Stimulated activated CD4-positive, alpha-beta T cell treated with anti-CD3 and anti-CD28 coated beads, Interleukin-15, amount 100 ng/mL, for 1 hour (primary cell): ENCODE results near the gene IGF2.
"Not testable (repeated sequence)": the region's sequence is repeated elsewhere in the genome, so short reads cannot be mapped to it uniquely, and the experiment has no call there.

Source experiments
- DNase-seq, 2 donors: peaks; one replicate each; pipeline ENCODE4 v3.0.0-alpha.2; 2020; ENCODE audit warnings: low read depth in 1 of 2, low spot score in 1 of 2

Gene IGF2

DNA sequence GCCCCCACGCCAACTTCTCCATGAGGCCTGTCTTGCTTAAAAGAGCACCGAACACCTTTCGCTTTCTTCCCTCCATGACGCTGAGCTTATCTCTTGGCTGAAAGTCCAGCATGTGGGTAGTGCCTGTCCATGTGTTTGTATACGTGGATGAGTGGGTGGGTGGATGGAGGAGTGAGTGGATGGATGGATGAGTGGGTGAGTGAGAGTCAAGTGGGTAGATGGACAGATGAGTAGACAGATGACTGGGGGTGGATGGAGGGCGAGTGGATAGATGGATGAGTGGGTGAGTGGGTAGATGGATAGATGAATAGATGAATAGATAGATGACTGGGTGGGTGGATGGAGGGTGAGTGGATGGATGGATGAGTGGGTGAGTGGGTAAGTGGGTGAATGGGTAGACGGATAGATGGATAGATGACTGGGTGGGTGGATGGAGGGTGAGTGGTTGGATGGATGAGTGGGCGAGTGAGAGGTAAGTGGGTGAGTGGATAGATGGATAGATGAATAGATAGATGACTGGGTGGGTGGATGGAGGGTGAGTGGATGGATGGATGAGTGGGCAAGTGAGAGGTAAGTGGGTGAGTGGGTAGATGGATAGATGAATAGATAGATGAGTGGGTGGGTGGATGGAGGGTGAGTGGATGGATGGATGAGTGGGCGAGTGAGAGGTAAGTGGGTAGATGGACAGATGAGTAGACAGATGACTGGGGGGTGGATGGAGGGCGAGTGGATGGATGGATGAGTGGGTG lies 14.3 kb downstream of the IGF2 start:
- not testable (repeated sequence) for DNase-seq

DNA sequence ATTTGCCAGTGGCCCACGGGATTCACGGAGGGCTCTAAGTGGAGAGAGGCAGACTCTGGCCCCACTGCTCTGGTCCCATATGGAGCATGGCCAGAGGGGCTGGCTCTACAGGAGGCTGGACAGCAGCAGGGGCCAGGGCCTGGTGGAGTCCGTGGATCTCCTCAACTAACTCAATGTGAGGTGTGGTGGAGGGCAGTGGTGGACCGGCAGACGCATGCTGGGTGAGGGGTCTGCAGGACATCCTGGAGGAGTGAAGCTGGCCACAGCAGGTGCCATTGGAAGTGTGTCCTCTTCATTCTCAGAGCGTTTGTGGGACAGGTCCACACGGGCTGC lies 15.6 kb downstream of the IGF2 start:
- no peak for DNase-seq

DNA sequence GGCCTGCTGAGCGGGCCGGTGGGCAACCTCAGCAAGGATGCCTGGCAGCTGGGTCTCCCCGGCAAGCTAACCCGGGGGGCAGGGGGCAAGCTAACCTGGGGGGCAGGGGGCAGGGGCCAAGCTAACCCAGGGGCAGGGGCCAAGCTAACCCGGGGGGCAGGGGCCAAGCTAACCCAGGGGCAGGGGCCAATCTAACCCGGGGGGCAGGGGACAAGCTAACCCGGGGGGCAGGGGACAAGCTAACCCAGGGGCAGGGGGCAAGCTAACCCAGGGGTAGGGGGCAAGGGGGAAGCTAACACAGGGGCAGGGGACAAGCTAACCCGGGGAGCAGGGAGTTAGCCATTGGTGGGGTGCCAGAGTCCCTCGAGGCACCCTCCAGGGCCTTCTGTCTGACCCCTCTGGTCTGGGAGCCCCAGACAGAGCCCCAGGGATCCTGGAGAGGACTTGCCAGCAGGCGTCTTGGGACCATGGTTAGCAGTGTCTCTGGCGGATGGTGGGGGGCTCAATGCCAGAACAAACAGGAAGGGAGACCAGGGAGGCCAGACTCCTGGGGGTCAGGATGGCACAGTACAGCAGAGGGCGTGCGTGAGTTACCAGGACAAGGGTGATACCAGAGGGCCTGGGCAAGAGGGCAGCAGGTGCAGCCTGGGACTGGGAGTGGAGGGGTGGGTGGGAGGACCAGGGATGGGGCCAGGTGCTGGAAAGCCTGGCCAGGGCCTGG lies 16.1 kb downstream of the IGF2 start:
- DNase-seq: no peak

DNA sequence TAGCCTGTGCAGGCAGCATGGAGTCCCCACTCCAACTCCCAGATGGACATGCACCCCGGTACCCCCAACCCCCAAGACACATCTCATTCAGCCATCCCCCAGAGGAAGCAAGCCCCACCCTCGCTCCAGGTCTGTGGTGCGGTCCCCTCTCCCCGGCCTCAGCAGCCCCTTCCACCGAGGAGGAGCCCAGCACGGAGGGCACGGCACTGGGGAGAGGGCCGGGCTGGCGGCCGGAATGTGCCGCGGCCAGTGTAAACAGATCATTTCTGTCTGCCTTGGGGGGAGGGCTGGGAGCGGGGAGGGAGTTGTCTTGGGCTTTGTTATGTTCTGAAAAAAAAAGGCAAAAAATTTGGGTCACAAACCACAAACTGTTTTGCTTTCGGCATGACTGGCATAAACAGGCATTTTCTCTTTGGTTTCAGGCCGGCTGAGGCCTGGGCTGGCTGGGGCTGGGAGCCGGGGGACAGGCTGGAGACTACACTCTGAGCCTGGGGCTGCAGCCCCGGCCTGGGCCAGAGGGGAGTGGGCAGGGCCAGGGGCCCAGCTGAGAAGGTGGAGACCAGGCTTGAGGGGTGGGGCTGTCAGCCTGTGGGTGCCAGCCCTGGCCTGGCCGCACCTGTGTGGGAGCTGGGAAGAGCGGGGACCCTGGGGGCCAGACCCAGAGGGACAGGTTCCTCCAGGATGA lies 16.8 kb downstream of the IGF2 start:
- no peak for DNase-seq

DNA sequence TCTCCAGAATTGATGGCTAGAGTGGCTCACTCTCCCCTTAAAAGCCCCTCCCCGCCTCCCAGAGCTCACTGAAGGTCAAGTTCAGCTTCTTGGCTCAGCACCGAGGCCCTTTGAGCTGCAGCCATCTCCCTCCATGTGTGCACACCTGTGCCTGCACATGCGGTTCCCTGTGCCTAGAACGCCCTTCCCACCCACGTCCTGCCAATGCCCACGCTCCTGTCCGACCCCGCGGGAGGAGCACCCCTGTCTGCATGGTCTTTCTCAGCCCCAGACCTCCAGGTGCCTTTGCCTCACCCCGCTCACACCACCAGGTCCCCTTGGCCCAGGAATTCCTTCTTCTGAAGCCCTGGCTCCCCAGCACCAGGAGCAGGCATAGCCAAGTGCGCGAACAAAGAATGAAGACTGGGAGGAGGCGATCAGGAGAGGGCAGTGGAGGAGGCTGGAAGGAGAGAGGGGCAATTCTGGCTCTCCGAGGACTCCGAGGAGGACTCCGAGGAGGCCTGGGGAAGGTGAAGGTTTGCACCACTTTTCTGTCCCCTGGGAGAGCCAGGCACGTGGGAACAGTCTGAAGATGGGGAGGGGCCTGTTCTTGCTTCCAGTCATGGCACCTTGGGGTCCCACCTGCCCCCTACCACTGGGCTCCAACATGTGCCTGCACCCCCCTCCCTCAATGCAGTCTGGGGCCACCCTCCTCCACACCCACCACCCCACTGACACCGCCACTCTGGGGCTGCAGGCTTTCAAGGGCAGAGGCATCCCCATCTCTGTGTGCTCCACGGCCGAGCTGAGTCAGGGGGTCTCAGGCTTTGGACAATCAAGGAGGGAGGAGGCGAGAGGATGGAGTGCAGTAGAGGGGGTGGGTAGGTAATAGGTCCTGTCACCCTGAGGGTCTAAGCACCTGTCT lies 17.7 kb downstream of the IGF2 start:
- no peak for DNase-seq

DNA sequence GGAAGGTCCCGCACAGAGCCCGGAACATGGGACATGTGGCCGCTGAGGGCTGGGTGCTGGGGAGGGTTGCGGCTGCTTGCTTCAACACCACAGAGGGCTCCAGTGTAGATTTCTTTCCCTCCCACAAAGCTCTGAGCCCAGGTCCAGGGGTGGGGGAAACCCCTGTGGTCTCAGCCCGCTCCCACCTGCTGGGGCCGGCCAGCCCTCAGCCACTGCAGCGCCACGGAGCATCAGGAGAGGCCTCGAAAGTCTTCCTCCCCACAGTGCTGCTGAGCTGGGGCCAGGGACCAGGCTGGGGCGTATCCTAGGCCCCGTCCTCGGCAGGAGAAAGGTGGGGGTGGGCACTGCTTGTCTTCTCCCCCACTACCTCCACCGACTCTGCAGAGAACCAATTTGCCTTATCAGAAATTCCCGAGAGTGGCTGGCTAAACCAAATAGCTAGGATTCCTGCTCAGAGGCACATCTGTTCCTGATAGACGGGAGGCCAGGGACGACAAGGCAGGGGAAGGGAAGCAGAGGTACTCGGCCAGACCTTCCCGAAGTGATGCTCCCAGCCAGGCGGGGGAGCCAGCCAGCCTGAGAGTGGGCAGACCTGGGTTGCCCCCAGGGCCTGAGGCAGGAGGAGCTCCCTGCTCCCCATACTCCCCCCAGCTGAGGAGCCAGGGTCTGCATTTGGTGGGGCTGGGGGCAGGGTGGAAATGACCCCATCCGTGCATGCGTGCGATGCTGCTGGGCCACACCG lies 18.7 kb downstream of the IGF2 start:
- no peak for DNase-seq

DNA sequence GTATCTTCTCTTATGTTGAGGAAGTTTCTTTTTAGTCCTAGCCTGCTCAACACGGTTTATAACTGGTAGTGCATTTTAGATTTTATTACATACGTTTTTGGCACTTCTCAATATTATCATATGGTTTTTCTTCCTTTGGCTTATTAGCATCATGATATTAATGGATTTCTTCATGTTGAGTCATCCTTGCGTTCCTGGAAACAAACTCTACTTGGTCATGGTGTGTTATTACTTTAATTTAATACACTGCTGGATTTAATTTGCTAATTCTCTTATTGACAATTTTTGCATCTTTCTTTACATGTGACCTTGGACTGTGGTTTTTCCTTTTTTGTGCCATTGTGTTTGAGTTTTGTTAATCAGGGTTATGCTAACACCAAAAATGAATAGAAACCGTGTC lies 20.5 kb downstream of the IGF2 start:
- DNase-seq: no peak

DNA sequence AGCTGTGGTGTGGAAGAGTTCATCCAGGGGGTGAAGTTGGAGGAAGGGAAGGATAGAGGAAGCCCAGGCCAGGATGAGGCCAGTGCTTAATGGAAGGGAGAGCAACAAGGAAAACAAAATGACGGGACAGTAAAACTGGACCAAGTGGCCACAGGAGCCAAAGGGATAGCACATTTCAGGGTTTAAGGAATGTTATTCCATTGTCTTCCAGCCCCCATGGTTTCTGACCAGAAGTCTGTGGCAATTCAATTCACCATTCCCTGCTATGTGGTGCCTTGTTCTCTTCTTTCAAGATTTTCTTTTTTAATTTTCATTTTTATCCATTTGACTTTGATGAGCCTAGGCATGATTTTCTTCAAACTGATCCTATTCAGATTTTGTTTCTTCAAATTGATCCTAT lies 22.5 kb downstream of the IGF2 start:
- no peak for DNase-seq

DNA sequence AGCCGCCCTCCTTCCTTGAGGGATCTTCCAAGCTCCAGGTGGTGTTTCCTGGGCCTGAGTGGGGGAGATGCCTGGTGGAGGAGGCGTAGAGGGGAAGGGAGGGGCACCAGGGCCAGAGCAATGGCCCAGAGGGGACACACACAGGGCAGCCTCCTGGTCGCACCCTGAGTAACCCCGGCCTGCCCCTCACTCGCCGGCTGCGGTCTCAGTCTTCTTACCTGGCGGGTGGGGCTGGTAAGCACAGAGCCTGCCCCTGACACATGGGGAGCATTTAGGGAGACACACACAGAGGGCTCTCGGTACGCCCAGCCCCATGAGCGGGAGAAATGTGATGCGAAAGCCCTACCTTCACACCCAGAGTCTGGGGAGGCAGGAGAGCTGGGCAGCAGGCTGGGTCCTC lies 23.9 kb downstream of the IGF2 start:
- DNase-seq: no peak

DNA sequence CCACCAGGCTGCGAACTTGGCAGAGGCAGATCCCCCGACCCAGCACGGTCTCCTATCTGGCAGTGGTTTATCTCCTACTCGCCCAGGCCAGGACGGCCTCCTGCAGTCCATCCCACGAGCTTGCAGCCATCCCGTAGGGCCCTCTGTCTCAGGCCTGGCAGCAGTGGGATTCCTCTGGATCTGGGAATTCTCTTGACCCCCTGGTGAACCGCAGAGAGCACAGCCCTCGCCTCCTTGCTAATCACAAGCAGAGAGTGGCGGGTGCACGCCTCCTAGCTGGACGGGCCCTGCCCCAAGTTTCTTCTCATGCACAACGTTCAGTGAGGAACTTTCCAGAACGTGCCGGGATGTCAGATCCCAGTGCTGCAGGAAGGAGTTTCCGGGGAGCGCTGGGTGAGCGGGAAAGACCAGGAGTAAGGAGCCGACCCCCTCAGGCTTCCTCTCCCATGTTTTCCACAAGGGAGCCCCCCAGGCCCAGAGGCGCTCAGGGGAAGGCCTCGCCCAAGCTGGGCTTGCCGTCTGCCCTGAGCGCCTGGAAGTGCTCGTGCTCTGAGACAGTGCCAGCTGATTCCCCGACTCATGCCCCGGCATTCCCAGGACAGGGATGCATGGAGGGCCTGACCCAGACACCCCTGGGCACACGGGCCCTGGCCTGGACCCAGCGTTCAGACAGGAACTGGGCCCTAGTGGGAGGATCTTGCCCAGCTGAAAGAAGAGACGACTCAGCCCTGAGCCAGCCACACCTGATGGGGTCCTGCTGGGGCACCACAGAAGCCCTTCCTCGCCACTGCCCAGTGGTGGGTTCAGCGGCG lies 24.6 kb downstream of the IGF2 start:
- DNase-seq: no peak

DNA sequence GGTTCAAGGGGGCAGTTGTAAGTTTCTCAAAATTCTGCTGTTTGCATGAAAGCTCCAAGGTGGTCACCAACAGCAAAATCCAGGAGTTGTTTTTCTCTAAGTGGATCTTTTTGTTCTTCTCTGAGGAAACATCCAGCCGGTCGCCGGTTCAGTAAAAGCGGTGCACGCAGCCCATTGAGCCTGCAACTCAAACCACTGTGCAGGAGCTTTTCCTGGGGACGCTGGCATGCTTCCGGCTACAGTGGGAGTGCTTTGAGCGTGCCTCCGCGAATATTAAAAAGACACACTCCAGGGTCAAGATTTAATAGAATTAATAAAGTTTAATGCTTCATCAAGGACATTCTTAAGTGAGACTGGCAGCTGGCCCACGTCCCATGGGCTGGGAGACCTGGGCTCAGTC lies 25.4 kb downstream of the IGF2 start:
- no peak for DNase-seq

DNA sequence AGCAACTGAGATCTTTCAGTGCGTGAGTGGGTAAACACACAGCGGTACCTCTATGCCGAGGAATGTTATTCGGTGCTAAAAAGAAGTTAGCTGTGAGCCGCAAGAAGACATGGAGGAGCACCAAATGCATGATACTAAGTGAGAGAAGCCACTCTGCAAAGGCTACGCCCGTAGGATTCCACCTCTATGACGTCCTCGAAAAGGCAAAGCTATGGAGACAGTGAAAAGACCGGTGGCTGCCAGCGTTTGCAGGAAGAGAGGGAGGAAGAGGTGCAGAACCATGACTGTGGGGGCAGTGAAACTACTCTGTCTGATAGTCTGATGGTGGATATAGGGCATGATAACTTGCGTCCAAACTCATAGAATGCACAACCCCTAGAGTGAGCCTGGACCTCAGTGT lies 28.7 kb downstream of the IGF2 start:
- DNase-seq: no peak

DNA sequence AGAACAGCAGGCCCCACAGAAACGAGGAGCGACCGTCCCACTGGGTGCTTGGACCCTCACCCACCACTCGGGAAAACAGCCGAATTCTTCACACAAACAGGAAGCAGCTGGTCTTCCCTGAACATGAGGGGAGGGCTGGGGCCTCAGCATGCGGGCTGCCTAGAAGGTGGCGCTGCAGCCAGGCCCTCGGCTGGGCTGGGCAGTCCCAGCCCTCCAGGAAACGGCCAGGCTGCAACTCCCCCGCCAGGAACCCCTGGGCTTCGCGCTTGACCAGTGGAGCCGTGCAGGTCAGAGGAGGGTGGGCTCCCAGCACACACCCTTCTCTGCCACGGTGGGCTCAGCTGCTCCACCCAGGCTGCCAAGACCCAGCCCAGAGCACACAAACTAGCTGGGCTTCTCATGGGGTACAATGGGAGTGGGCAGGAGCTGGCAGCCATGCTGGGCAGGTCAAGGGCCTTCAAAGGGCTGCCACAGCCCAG lies 29.6 kb downstream of the IGF2 start:
- no peak for DNase-seq

DNA sequence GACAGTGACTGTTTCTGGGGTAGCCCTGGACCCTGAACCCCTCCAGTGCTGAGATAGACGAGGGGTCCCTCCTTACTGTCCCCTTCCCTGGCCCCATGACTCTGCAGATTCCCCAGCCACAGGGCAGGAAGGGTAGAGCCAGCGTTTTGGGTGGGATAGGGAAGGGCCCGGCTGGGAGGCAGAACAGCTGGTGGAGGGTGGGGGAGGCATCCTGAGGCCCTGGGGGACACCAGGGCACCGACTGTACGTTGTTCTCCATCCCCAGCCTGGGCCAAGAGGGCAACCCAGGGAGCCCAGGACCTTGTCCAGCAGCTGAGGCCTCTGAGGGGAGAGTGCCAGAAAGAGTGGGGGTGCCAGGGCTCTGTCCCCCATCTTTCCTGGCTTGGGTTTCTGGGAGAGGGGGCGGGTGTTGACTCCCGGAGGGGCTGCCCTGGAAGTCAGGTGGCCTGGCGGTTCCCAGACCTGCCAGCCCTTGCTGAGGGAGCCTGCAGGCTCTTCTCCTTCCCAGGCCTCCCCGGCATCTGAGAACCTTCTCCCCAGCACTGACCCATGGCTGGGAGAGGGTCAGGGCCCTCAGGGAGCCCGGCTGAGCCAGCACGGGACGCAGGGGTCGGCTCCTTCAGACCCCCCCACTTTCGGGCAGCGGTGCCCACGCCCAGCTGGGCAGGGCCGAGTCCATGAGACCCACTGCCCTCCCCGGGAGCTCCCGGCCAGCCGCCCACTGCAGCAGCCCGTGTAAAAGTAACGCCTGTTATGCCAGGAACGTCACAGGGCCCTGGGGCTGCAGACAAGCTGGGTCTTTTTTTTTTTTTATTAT lies 30.3 kb downstream of the IGF2 start:
- no peak for DNase-seq

DNA sequence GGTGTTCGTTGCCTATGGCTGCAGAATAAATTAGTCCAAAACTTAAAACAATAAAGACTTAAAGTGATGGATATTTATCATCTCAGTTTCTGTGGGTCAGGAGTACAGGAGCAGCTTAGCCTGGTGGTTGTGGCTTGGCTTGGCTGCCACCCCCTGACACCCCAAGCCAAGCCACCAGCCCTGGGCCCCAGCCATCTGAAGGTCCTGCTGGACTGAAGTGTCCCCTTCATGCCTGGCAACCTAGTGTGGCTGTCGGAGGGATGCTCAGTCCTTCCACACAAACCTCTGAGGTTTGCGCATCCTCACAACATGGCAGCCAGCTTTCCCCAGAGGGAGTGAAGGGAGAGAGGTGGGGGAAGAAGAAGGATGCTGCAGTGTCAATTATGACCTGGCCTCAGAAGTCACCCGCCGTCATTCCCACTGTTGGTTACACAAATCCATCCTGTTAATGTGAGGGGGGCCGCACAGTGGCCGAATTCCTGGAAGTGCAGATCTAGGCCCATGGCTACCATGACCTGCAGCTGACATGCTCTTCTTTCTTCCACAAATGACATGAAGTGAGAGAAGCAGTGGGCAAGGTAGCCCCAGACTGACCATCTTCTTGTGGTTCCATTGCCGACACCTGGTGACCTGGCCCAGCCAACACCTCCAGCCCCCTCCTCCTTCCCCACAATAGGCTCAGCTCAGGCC lies 31.1 kb downstream of the IGF2 start:
- no peak for DNase-seq

DNA sequence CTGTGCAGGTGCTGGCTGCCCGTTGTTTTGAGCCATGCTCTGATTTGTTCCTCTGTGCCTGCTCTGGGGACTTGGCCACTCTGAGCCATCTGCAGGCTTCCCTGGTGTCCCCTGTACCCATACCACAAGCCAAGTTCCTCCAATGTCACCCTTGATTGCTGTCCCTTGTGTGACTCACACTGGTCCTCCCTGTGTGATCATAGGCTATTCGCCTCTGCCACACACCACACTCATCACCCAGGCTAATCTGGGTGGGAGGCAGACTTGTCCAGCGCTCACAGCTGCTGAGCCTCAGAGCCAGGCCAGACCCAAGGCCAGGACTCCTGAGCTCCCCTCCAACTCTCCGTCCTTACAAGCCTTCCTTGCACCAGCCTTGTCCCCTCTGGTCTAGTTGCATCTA lies 31.7 kb downstream of the IGF2 start:
- no peak for DNase-seq

DNA sequence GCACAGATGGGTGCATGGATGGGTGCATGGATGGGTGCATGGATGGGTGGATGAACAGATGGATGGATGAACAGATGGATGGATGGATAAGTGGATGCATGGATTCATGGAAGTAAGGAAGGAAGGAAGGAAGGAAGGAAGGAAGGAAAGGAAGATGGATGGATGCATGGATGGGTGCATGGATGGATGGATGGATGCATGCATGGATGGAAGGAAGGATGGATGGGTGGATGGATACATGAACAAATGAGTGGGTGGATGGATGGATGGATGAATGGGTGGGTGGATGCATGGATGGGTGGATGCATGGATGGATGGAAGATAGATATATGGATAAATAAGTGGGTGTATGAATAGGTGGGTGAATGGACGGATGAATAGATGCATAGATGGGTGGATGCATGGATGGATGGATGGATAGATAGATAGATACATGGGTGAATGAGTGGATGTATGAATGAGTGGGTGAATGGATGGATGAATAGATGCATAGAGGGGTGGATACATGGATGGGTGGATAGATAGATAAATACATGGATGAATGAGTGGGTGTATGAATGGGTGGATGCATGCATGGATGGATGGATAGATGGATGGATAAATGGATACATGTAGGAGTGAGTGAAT lies 32.5 kb downstream of the IGF2 start:
- DNase-seq: no peak

DNA sequence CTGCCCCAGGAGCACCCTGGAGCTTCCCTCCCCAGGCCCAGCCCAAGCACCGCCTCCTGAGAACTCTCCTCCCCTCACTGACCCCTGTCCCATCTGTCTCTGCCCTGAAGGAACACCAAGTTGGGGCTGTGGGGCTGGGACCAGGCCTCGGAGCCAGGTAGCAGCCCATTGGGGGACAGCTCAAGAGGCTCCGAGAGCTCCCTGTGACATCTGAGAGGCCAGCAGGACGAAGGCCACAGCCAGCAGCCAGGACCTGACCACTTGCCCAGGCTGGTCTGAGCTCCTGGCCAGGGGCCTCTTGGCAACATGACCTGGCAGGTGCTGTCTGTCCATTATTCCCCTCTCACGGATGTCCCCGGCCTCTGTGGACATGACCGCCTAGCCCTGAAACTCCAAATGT lies 33.7 kb downstream of the IGF2 start:
- no peak for DNase-seq
